ENCODE results near the gene OR4D2.
"Not testable (repeated sequence)": the region's sequence is repeated elsewhere in the genome, so short reads cannot be mapped to it uniquely, and the experiment has no call there.

Gene OR4D2

DNA sequence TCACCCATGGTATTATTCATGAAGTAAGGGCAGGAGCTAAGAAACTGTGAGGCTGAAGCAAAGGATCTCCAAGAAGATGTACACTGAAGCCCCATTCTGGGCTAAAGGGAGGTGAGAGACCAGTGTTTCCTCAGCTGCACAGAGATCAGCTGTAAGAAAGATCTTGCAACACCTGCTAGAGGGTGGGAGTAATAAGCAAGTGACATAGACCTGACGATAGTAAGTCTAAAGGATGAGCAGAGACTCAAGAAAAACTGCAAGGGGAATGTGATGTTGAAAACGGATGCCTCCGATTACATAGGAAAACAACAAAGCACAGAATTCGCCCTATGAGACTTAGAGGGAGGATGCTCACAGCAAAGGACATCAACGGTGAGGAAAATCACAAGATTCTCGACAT is at the start of gene OR4D2:
Gene OR4D2, plus strand, starts transcription at position 301 of the 400 bp plus-strand sequence. CDS start 2,674 bp downstream, outside the sequence.
- DNase-seq: no peak

DNA sequence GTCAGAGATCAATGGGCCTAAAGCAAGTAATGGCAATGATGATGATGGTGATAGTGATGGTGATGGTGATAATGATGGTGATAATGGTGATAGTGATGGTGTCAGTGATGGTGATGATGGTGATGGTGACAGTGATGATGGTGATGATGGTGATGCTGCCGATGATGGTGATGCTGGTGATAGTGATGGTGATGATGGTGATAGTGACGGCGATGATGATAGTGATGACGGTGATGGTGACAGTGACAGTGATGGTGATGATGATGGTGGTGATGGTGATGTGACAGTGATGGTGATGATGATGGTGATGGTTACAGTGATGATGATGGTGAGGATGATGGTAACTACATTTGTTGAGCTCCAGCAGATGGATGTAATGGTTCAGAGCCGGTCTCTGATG is 49.4 kb upstream of the OR4D2 start:
- DNase-seq: no peak

DNA sequence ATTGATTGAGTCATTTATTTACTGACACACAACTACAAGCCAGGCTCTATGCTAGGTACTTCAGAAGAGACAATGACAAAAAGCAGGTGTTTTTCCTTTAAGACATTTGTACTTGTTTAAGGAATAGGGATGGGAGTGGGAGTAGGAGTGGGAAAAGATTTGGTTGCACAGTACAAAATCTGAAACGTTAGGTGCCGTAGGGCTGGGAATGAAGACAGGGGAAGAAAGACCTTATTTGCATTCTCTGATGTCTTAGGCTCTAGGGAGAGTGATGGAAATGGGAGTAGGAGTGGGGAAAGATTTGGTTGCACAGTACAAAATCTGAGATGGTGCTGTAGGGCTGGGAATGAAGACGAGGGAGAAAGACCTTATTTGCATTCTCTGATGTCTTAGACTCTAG is 47.3 kb upstream of the OR4D2 start:
- DNase-seq: no peak

DNA sequence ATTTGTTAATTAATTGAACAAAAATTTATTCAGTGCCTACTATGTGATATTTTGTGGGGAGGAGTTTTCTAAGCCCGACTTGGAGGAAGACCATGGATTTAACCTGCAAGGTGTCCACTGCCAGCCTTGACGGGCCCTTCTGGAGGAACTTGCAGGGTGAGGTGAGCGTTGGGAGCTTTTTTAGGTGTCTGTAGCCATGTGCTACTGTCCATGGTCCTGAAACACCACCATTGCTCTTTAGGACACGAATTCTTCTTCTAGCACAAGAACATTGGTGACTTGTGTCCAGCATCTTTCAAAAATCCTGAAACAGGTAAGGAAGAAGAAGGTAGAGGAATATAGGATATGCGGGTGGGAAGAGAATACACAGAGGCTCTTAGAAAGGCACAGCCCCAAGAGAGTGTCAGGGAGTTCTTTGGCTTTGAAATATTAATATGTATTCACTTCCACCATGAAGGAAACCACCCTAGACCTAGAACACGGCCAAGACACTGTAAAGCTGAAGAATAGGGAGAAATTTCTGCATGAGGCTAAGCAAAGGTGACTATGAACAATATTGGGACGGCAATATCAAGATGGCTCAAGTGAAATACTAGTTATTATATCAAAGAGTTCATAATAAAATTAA is 46.5 kb upstream of the OR4D2 start:
- no peak for DNase-seq

DNA sequence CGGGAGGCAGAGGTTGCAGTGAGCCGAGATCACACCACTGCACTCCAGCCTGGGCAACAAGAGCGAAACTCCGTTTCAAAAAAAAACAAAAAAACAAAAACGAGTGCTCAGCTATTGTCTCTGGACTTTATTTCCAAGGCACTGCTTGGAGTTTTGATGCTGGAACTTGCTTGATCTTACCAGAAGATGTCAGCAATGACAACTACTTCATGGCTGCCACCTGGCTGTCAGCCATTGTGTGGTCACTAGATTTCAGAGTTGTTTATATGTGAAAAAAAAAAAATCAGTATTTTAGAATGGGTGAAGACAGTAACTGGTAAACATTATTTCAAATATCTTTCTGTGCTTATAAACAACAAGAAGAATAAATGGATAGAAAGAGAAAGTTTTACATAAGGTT is 44.9 kb upstream of the OR4D2 start:
- no peak for DNase-seq

DNA sequence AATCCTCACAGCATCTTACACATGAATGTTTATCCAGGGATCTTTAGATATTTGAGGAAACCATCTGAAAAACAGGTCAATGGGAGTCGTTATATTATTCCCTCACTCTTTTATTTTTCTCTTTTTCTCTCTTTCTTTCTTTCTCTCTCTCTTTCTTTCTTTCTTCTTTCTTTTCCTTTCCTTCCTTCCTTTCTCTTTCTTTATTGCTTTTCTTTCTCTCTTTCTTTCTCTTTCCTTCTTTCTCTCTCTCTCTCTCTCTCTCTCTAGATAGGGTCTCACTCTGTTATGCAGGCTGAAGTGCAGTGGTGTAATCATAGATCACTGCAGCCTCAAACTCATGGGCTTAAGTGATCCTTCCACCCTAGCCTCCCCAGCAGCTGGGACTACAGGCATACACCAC is 38.9 kb upstream of the OR4D2 start:
- no peak for DNase-seq

DNA sequence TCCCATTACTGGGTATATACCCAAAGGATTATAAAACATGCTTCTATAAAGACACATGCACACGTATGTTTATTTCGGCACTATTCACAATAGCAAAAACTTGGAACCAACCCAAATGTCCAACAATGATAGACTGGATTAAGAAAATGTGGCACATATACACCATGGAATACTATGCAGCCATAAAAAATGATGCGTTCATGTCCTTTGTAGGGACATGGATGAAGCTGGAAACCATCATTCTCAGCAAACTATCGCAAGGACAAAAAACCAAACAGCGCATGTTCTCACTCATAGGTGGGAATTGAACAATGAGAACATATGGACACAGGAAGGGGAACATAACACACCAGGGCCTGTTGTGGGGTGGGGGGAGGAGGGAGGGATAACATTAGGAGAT is 34.1 kb upstream of the OR4D2 start:
- not testable (repeated sequence) for DNase-seq

DNA sequence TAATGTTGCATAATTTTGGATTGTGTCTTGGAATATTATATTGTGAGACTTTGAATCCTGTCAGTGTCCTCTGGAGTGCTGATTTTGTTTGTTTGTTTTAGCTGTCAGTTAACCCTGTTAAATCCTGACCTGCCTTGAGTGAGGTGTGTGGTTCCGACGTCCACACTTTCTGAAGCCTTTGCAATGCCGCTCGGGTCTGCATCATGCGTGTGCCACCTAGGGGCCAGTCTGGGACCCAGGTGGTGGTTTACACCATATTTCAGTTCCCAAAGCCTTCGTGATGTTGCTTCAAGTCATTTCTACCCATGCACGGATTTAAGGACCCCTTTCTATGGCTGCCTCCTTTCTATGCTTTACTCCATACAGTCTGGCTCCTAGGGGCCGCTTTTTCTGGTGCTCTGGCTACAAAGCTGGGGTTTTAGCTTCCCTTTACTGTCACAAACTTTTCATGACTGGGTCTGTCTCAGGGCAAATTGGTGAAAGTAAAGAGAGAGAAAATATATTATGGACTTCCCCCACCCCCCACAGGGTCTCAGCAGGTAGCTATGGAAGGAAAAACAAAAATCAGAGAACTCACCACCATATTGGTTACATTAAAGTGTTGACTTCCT is 30.0 kb upstream of the OR4D2 start:
- DNase-seq: no peak

DNA sequence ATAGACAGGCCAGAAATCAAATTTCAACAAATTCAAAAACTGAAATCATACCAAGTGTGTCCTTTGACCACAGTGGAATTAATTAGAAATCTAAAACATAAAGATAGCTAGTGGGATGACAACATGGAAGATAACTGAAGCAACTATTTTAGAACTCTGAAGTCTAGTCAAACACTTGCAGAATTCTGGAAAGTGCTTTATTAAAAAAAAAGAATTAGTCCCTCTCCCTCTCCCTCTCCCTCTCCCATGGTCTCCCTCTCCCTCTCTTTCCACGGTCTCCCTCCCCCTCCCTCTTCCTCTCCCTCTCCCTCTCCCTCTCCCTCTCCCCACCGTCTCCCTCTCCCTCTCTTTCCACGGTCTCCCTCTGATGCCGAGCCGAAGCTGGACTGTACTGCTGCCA is 25.3 kb upstream of the OR4D2 start:
- DNase-seq: no peak

DNA sequence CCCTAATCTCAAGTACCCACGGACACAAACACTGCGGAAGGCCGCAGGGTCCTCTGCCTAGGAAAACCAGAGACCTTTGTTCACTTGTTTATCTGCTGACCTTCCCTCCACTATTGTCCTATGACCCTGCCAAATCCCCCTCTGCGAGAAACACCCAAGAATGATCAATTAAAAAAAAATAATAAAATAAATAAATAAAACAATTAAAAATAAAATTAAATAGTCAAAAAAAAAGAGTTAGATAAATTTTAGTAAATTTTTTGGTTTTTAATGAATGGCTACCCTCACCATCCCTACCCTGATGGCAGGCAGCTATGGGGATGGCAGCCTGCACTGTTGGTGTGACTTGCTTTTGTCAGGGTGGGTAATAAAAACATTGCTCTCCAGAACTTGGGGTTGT is 23.4 kb upstream of the OR4D2 start:
- not testable (repeated sequence) for DNase-seq

DNA sequence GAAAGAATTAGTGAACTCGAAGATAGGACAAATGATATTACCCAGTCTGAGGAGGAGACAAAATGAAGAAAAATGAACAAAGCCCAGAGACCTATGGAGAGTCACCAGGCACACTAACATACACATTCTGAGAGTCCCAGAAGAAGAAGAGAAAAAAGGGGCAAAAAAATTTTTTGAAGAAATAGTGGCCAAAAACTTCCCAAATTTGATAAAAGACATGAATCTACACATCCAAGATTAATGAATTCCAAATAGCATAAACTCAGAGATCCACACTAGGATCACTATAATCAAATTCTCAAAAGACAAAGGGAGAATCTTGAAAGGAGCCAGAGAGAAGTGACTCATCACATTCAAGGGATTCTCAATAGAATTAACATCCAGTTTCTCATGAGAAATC is 22.0 kb upstream of the OR4D2 start:
- DNase-seq: no peak

DNA sequence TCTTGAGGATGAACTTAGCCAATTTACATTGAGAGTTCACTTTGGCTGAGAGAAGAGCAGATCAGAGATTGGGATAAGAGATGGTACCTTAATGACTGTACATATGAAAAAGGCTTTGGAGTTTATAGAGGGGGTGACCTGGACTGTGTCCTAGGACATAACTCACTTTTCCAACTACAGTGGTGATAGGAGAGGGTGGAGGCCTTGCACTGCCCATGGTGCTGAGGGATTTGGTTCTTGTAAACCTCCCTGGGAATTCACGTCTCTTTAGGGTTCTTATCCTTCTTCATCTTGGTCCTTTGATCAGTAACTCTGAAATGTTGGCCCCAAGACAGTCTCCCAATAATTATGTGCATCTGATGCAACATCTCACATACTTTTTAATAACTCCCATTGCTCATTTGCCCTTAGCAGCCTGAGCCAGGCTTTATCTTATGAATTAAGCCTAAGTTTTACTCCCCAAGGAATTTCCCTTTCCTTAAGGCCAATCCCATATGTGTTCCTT is 18.8 kb upstream of the OR4D2 start, which contains the start of gene OR4D1:
Gene OR4D1, plus strand, starts transcription at position 455 of the 505 bp plus-strand sequence. CDS start 6,770 bp downstream, outside the sequence.
- DNase-seq: no peak

DNA sequence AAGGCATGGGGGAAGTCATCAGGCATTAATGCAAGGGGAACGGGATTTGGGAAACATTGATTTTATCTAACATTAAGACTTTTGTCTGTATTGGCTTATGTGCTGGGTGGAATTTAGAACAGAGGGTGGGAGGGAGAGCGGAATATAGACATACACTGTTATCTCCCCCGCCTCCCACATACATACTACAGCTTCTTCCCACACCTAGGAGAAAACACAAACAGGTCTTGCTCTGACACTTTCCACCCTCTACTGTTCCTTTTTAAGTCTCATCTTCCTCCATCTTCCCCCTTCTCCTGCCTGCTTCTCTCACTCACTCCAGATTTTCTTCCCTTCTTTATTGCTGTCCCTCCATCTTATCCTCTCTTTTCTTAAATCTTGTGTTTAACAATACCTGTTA is 18.2 kb upstream of the OR4D2 start:
- DNase-seq: no peak

DNA sequence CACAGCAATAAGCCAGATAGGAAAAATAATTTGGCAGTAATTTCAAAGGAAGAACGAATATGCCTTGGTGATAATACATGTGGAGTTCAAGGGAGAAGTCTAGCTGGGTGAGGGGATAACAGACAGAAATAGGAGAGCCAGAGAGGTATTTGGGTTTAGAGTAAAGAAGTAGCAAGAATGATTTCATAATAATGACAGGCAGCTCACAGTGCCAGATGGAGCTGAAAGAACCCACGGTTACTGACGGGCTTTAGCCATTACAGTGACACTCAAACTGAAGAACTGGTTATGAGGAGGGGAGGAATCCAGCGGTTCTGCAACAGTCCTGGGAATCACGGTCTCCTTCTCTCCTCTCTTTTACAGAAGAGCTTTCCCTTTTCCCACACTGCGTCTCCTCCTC is 16.4 kb upstream of the OR4D2 start:
- DNase-seq: no peak

DNA sequence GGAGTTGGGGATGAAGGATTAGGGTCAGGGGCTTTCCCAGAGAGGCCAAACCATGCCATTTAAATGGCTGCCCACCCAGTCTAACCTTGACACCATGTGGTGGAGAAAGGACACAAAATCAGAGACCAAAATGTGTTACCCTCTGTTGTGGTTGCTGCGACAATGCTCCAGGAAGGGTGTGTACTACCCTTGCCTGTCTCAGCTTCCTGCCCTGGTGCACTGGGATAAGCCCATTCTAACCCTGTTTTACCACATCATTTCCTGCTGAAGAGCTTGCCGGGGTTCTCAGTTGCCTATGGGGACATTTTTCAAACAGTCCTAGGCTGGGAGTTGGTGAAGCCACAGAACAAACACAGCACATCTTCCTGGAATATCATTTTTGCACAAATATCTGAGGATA is 13.7 kb upstream of the OR4D2 start:
- no peak for DNase-seq

DNA sequence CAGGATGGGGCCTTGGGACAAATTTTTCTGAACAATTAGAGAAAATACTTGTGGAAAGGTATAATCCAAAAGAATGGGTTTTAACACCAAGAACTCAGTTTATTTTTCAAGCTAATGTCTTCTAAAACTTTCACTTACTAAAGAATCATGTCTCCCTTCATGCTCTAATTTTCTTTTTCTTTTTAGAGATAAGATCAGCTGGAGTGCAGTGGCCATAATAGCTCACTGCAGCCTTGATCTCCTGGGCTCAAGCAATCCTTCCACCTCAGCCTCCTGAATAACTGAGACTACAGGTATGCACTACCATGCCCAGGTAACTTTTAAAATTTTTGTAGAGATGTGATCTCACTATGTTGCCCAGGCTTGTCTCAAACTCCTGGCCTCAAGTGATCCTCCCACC is 13.1 kb upstream of the OR4D2 start:
- no peak for DNase-seq

DNA sequence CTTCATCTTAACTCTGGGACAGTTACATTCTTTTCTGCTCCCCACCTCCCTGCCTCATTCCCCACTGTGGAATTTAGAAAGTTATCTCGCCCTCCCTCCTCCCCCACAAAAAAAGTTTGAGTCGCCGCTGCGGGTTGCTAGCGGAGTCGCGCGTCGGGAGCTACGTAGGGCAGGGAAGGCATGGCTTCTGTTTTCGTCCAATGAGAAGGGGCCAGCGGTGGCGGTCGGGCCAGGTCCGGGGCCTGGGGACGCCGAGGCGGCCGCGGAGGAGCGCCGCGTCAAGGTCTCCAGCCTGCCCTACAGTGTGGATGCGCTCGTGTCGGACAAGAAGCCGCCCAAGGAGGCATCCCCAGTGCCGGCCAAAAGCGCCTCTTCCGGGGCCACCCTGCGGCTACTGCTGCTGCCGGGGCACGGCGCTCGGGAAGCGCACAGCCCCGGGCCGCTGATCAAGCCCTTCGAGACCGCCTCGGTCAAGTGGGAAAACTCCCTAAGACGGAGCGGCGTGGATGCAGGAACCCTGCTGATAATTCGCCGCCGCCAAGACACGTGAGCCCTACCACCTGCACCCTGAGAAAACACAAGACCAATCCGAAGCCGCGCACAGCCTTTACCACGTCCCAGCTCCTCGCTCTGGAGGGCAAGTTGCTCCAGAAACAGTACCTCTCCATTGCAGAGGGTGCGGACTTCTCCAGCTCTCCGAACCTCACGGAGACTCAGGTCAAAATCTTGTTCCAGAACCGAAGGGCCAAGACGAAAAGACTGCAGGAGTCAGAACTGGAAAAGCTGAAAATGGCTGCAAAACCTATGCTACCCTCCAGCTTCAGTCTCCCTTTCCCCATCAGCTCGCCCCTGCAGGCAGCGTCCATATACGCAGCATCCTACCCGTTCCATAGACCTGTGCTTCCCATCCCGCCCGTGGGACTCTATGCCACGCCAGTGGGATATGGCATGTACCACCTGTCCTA is 9.7 kb upstream of the OR4D2 start:
- no peak for DNase-seq

DNA sequence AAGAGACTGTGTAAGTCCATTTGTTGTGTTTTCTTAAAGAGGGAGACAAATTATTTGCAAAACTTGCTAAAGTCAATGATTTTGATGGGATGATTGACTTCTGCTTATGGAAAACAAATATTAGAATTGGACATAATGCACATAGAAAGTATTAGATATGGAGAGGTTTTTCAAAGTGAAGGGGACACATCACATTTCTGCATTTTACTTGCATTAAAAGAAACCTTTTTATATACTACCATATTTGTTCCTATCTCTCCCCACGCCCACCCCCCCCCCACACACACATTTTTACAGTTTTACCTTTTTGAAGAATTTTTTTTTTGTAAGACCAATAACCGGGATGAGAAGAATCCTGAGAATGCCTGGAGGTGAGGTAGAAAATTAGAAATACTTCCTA is 8.6 kb upstream of the OR4D2 start:
- DNase-seq: no peak

DNA sequence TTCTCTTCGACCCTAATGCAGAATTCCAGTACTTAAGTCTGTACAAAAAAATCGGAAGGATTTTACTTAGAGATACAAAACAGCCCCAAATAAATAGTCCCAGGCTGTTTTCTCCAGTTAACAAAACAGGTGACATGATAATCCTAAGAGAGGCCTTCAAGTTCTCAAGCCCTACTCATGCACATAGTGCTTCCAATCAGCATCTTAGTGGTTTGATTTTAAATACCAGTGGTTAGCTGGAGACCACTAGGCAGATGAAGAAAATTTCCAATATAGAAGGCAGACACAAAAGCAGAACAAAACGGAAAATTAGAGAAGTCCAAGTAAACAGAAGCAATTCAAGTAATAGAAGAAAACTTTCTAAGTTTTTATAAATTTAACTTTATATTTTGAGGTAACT is 5.2 kb upstream of the OR4D2 start:
- DNase-seq: no peak

DNA sequence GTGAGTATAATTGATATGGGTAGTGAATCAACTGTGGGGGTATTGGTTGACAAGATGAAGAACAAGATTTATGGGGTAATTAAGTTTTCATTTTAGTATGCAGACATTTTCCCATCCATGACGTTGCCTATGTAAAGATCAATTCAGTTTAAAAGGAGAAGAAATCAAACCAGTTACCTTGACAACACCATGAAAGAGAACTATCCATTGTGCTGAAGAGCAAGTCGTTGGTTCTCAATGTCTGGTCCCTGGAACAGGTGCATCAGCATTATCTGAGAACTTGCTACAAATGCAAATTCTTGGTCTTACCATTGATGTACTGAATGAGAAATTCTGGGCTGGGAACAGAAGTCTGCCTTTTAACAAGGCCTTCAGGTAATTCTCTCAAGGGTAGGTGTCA is 801 bp upstream of the OR4D2 start:
- no peak for DNase-seq

DNA sequence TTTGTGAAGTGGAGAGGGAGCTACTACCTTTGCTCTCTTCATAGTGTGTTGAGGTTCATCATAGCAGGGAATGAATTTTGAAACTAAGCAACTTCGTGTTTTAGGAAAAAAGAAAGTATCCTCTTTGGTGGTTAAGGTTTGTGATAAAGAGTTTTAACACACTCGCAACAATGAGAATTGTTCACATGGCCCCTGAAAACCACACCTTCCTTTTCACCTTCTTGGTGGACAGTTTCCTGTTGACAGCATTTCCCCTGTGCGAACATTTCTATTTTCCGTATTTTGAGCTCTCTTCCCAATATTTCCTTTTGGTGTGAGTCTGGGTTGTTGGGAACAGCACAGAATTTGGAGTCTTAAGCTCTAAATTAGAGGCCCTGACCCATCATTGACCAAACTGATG is 3.8 kb downstream of the OR4D2 start:
- no peak for DNase-seq

DNA sequence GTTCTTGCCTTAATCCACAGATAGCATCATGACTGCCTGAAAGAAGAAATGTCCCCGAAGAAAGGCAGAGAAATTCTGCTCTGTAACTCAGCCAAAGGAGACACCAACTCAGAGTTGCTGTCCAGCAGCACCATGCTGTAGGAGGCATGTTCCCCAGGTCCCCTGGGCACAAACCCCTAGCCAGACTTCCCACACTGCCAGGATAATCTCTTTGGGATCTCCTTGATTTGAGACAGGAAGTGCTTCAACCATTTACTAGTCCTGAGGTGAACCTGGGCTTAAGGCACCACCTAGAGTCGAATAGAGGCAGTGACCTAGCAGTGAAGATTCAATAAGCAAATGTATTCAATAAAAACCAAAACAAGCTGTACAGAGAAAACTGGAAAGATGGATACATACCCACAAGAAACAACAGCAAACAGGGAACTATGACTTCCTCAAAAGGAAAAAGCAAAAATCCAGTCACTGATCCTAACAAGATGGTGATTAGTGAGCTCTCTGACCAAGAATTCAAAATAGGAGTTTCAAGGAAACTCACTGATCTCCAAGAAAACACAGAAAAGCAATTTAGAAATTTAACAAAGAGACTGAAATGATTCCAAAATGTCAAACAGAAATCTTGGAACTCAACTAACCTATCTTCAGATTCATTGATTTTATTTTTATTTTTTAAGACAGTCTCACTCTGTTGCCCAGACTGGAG is 5.7 kb downstream of the OR4D2 start:
- no peak for DNase-seq

DNA sequence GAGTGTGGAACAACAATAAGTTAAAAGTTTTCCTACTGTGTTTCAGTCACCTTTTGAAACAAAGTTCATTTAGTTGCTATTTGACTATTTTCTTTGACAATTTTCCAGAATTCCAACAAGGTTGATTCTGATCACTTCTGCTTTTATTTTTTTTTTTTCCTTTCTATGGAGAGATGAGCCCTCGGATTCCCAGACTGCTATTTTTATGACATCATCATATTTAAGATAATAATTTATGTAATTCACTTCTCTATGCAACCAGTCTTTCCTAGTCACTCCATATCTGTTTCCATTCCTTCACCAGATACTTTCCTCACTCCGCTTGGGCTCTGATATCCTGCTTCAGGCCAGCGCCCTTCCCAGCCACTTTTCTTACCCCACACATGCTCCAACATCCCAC is 8.1 kb downstream of the OR4D2 start:
- no peak for DNase-seq
